Osteoblast (primary cell): Measurements from ENCODE around the gene KRT37. TPM values are rescaled to one million over a fixed set of nuclear protein-coding genes. Genes with fewer than 3 reads are reported as not detected.

Experiments used
- DNase-seq: peaks from one replicate; pipeline ENCODE4 v3.0.0; 2011; ENCODE audit warnings: low spot score, mixed read lengths; ENCODE audit not compliant: insufficient read length; ENCODE audit errors: missing footprints
- H2AFZ ChIP-seq: 2 replicates; pipeline ENCODE4 v1.6.0; 2011; ENCODE audit warnings: mild to moderate bottlenecking, low read length
- H3K27ac ChIP-seq: 2 replicates; pipeline ENCODE4 v1.5.1; 2011; ENCODE audit warnings: mild to moderate bottlenecking, low read depth, low read length, moderate library complexity
- H3K27me3 ChIP-seq: 2 replicates; pipeline ENCODE4 v1.6.0; 2012; ENCODE audit warnings: mild to moderate bottlenecking, control low read depth, inconsistent platforms, low read length, moderate library complexity; ENCODE audit not compliant: insufficient read depth
- H3K36me3 ChIP-seq: 2 replicates; pipeline ENCODE4 v1.5.1; 2011; ENCODE audit warnings: mild to moderate bottlenecking, low read length, control low read depth, moderate library complexity; ENCODE audit not compliant: insufficient read depth
- H3K4me1 ChIP-seq: 2 replicates; pipeline ENCODE4 v1.5.1; 2011; ENCODE audit warnings: mild to moderate bottlenecking, low read length, control low read depth, moderate library complexity; ENCODE audit not compliant: insufficient read depth
- H3K4me2 ChIP-seq: 2 replicates; pipeline ENCODE4 v1.6.0; 2011; ENCODE audit warnings: mild to moderate bottlenecking, low read length; ENCODE audit not compliant: insufficient read depth
- H3K4me3 ChIP-seq: fragments of 200-600 bp; sonication (generic); 3 replicates; pipeline ENCODE4 v1.5.1; 2012; ENCODE audit warnings: mild to moderate bottlenecking, low read length, inconsistent platforms; ENCODE audit not compliant: insufficient read depth
- H3K79me2 ChIP-seq: 2 replicates; pipeline ENCODE4 v1.6.0; 2012; ENCODE audit warnings: mild to moderate bottlenecking, low read length, control low read depth, inconsistent platforms; ENCODE audit not compliant: insufficient read depth
- H3K9me3 ChIP-seq: 2 replicates; pipeline ENCODE4 v1.5.1; 2011; ENCODE audit warnings: low read depth, low read length, control low read depth
- H4K20me1 ChIP-seq: 2 replicates; pipeline ENCODE4 v1.6.0; 2012; ENCODE audit warnings: mild to moderate bottlenecking, low read length, control low read depth; ENCODE audit not compliant: insufficient read depth
- CTCF ChIP-seq: IDR thresholded peaks from 2 replicates; pipeline ENCODE4 v1.5.1; 2011; ENCODE audit warnings: mild to moderate bottlenecking, low read depth, low read length, moderate library complexity; ENCODE audit errors: extremely low read depth
- total RNA-seq: library from RNA; depleted of rRNA; stranded (reverse); fragments of >200 nt; gene quantifications from 2 replicates; pipeline ENCODE4 v1.2.3, GENCODE V29; 2012

Gene KRT37
- total RNA-seq, 1 donor, result not detected

- no peaks in the 10 kb centered on the region for H3K9me3 ChIP-seq
- no peak within 1 kb of the TSS for H3K4me3 ChIP-seq
- no peaks in the 10 kb centered on the region for H4K20me1 ChIP-seq
- no peak for TF ChIP-seq CTCF
- H3K27ac ChIP-seq, result no peak within 1 kb of the TSS
- H3K4me1 ChIP-seq, result peaks cover 15% of the 10 kb centered on the region
- H2AFZ ChIP-seq, result no peak within 1 kb of the TSS
- no peak for DNase-seq
- H3K4me2 ChIP-seq, result no peak within 1 kb of the TSS
- H3K36me3 ChIP-seq, result no peaks in the 10 kb centered on the region
- H3K27me3 ChIP-seq, result no peaks in the 10 kb centered on the region
- no peaks in the 10 kb centered on the region for H3K79me2 ChIP-seq
Observed at GRCh38 chr17:41440531-41441033, 16.2 kb upstream of the KRT37 start, which contains the start of gene KRT38. Gene KRT38 (minus strand): TSS chr17:41440983. CDS start chr17:41440921, 62 bp downstream.

GRCh38 chr17:41439375-41439774 lies 15.0 kb upstream of the KRT37 start:
- H3K4me2 ChIP-seq, result no peak overlapping the region
- DNase-seq, result no peak
- no peaks in the 10 kb centered on the region for H3K27me3 ChIP-seq
- peaks cover 14% of the 10 kb centered on the region for H3K4me1 ChIP-seq
- no peak overlapping the region for H3K4me3 ChIP-seq
- H3K9me3 ChIP-seq, result no peaks in the 10 kb centered on the region
- H3K36me3 ChIP-seq, result no peaks in the 10 kb centered on the region
- H3K27ac ChIP-seq, result no peak overlapping the region
- H4K20me1 ChIP-seq, result no peaks in the 10 kb centered on the region
- no peak overlapping the region for H2AFZ ChIP-seq
- TF ChIP-seq CTCF, result no peak
- no peaks in the 10 kb centered on the region for H3K79me2 ChIP-seq

- Histone ChIP-seq H4K20me1 (no peaks in the 10 kb centered on the region), H3K36me3 (no peaks in the 10 kb centered on the region), H3K4me1 (peaks cover 5% of the 10 kb centered on the region), H3K4me3 (no peak overlapping the region), H2AFZ (no peak overlapping the region), H3K27me3 (no peaks in the 10 kb centered on the region), H3K9me3 (no peaks in the 10 kb centered on the region), H3K27ac (no peak overlapping the region), H3K79me2 (no peaks in the 10 kb centered on the region), H3K4me2 (no peak overlapping the region)
- DNase-seq, result no peak
- no peak for TF ChIP-seq CTCF
Observed at GRCh38 chr17:41437769-41438168, 13.4 kb upstream of the KRT37 start.

GRCh38 chr17:41437254-41437653 lies 12.9 kb upstream of the KRT37 start:
- no peak for DNase-seq
- Histone ChIP-seq H3K4me1 (no peaks in the 10 kb centered on the region), H3K4me2 (no peak overlapping the region), H2AFZ (no peak overlapping the region), H3K79me2 (no peaks in the 10 kb centered on the region), H3K9me3 (no peaks in the 10 kb centered on the region), H3K36me3 (no peaks in the 10 kb centered on the region), H4K20me1 (no peaks in the 10 kb centered on the region), H3K27me3 (no peaks in the 10 kb centered on the region), H3K4me3 (no peak overlapping the region), H3K27ac (no peak overlapping the region)
- TF ChIP-seq CTCF, result no peak
